H1 (cell line): Measurements from ENCODE around the gene SELENOI. TPM values are rescaled to one million over a fixed set of nuclear protein-coding genes. Genes with fewer than 3 reads are reported as not detected.

Experiments used
- CTCF ChIA-PET: fragments of 300-600 bp; sonication (Branson Sonifier 250); formaldehyde crosslinking; loops from one replicate; lab custom pipeline; 2021; ENCODE audit not compliant: partially characterized antibody; lab: Charles Lee
- POLR2A ChIA-PET: fragments of 300-600 bp; sonication (Branson Sonifier 250); formaldehyde crosslinking; loops from one replicate; lab custom pipeline; 2021; ENCODE audit warnings: inconsistent platforms; ENCODE audit not compliant: partially characterized antibody; lab: Charles Lee
- DNase-seq, 2 experiments: peaks; one replicate each; pipeline versions ENCODE4 v3.0.0 to v3.0.0-alpha.2; 2010 to 2022; ENCODE audit warnings: low spot score in 2 of 2, low read depth in 1 of 2, mixed read lengths in 1 of 2
- FAIRE-seq: peaks from 2 replicates; lab custom pipeline; 2011; peaks lifted over from hg19 to GRCh38; lab: Jason Lieb, UNC
- H2AFZ ChIP-seq: 2 replicates; pipeline ENCODE4 v1.8.1; 2012; ENCODE audit warnings: low read length, inconsistent platforms
- H2AK5ac ChIP-seq: 2 replicates; pipeline ENCODE4 v1.6.1; 2013; ENCODE audit warnings: low read depth, low read length
- H2BK120ac ChIP-seq: replicated peaks from 2 replicates; pipeline ENCODE3; 2013; ENCODE audit warnings: low read depth, low read length, inconsistent platforms
- H2BK12ac ChIP-seq: 2 replicates; pipeline ENCODE4 v1.6.1; 2013; ENCODE audit warnings: low read depth, low read length
- H2BK15ac ChIP-seq: 2 replicates; pipeline ENCODE4 v1.6.1; 2013; ENCODE audit warnings: low read length
- H2BK20ac ChIP-seq: 2 replicates; pipeline ENCODE4 v1.6.1; 2013; ENCODE audit warnings: low read length
- H2BK5ac ChIP-seq: 2 replicates; pipeline ENCODE4 v1.6.1; 2013; ENCODE audit warnings: low read depth, low read length
- H3K14ac ChIP-seq: 2 replicates; pipeline ENCODE4 v1.6.1; 2013; ENCODE audit warnings: inconsistent platforms; ENCODE audit not compliant: insufficient read length
- H3K18ac ChIP-seq: 2 replicates; pipeline ENCODE4 v1.6.1; 2013; ENCODE audit warnings: low read length; ENCODE audit errors: extremely low read depth
- H3K23ac ChIP-seq: 2 replicates; pipeline ENCODE4 v1.6.1; 2013; ENCODE audit warnings: inconsistent platforms; ENCODE audit not compliant: insufficient read length
- H3K23me2 ChIP-seq: 2 replicates; pipeline ENCODE4 v1.6.1; 2013; ENCODE audit warnings: low read depth, low read length
- H3K27ac ChIP-seq: 2 replicates; pipeline ENCODE4 v1.6.1; 2011; ENCODE audit warnings: low read depth, low read length, inconsistent platforms
- H3K27me3 ChIP-seq, 4 experiments: replicated peaks in 1 of 4; 1 replicate in 1 of 4; 2 replicates in 3 of 4; pipeline versions ENCODE4 v1.6.1 to v1.8.1; 2011 to 2013; ENCODE audit warnings: low read length in 3 of 4, mild to moderate bottlenecking in 3 of 4, inconsistent platforms in 2 of 4, mixed read lengths in 2 of 4, moderate library complexity in 1 of 4; ENCODE audit not compliant: control insufficient read depth in 3 of 4, insufficient read depth in 3 of 4; ENCODE audit errors: extremely low read depth in 1 of 4
- H3K36me3 ChIP-seq, 4 experiments: 2 replicates each; pipeline versions ENCODE4 v1.6.1 to v1.8.1; 2011 to 2013; ENCODE audit warnings: mild to moderate bottlenecking in 4 of 4, low read length in 3 of 4, moderate library complexity in 2 of 4, control low read depth in 1 of 4, inconsistent platforms in 1 of 4; ENCODE audit not compliant: insufficient read depth in 4 of 4, control insufficient read depth in 2 of 4
- H3K4ac ChIP-seq: replicated peaks from 2 replicates; pipeline ENCODE3; 2013; ENCODE audit warnings: low read length, low read depth, mixed read lengths, inconsistent platforms; ENCODE audit not compliant: insufficient read length
- H3K4me1 ChIP-seq, 4 experiments: replicated peaks in 1 of 4; 1 replicate in 1 of 4; 2 replicates in 3 of 4; pipeline versions ENCODE4 v1.6.1 to v1.8.1; 2011 to 2013; ENCODE audit warnings: low read length in 3 of 4, inconsistent platforms in 2 of 4, mixed read lengths in 1 of 4; ENCODE audit not compliant: insufficient read depth in 4 of 4, control insufficient read depth in 3 of 4
- H3K4me2 ChIP-seq, 2 experiments: 2 replicates each; pipeline versions ENCODE4 v1.6.1 to v1.8.1; 2011 to 2013; ENCODE audit warnings: low read depth in 2 of 2, low read length in 2 of 2, control low read depth in 1 of 2, inconsistent platforms in 1 of 2, mild to moderate bottlenecking in 1 of 2; ENCODE audit not compliant: insufficient read depth in 1 of 2
- H3K4me3 ChIP-seq, 4 experiments: fragments of 200-600, 300-600 bp in 1 of 4; sonication (generic), shearing (Covaris generic), sonication (Bioruptor Twin) in 1 of 4; 2 replicates each; pipeline versions ENCODE4 v1.5.1 to v1.8.1; 2011 to 2016; ENCODE audit warnings: low read length in 4 of 4, low read depth in 3 of 4, control low read depth in 2 of 4, inconsistent platforms in 2 of 4, mild to moderate bottlenecking in 2 of 4, mixed read lengths in 1 of 4, moderate library complexity in 1 of 4; ENCODE audit not compliant: insufficient read depth in 2 of 4; ENCODE audit errors: extremely low read depth in 1 of 4
- H3K56ac ChIP-seq: replicated peaks from 2 replicates; pipeline ENCODE3; 2013; ENCODE audit warnings: low read depth, mild to moderate bottlenecking, mixed read lengths, low read length, inconsistent platforms; ENCODE audit not compliant: insufficient read length
- H3K79me1 ChIP-seq: 2 replicates; pipeline ENCODE4 v1.6.1; 2013; ENCODE audit warnings: low read depth, low read length, control low read depth
- H3K79me2 ChIP-seq, 2 experiments: 2 replicates each; pipeline versions ENCODE4 v1.6.1 to v1.8.1; 2012 to 2013; ENCODE audit warnings: low read length in 2 of 2, mild to moderate bottlenecking in 2 of 2, inconsistent platforms in 1 of 2; ENCODE audit not compliant: insufficient read depth in 2 of 2, control insufficient read depth in 1 of 2
- H3K9ac ChIP-seq, 4 experiments: replicated peaks in 1 of 4; 1 replicate in 1 of 4; 2 replicates in 3 of 4; pipeline versions ENCODE4 v1.6.1 to v1.8.1; 2011 to 2013; ENCODE audit warnings: low read depth in 3 of 4, low read length in 3 of 4, control low read depth in 2 of 4, mild to moderate bottlenecking in 2 of 4, moderate library complexity in 2 of 4, inconsistent platforms in 1 of 4; ENCODE audit errors: extremely low read depth in 1 of 4
- H3K9me3 ChIP-seq, 2 experiments: 2 replicates each; pipeline versions ENCODE4 v1.6.1 to v1.8.1; 2012 to 2013; ENCODE audit warnings: mild to moderate bottlenecking in 2 of 2, moderate library complexity in 2 of 2, control low read depth in 1 of 2, inconsistent platforms in 1 of 2, low read depth in 1 of 2, low read length in 1 of 2, mixed read lengths in 1 of 2; ENCODE audit not compliant: insufficient read depth in 2 of 2
- H4K20me1 ChIP-seq, 2 experiments: replicated peaks in 1 of 2; 2 replicates each; pipeline versions ENCODE3 to v1.8.1; 2011 to 2013; ENCODE audit warnings: inconsistent platforms in 2 of 2, low read length in 2 of 2, mild to moderate bottlenecking in 1 of 2; ENCODE audit not compliant: insufficient read depth in 2 of 2, control insufficient read depth in 1 of 2
- H4K5ac ChIP-seq: 2 replicates; pipeline ENCODE4 v1.6.1; 2013; ENCODE audit warnings: low read length, low read depth, mixed read lengths, inconsistent platforms; ENCODE audit not compliant: insufficient read length
- H4K8ac ChIP-seq: 2 replicates; pipeline ENCODE4 v1.8.0; 2013; ENCODE audit warnings: mild to moderate bottlenecking, moderate library complexity, low read length, inconsistent platforms; ENCODE audit not compliant: insufficient read depth; ENCODE audit errors: extremely low read depth
- H4K91ac ChIP-seq: replicated peaks from 2 replicates; pipeline ENCODE3; 2013; ENCODE audit warnings: low read length, mixed read lengths, inconsistent platforms; ENCODE audit not compliant: insufficient read length
- ASH2L ChIP-seq: fragments of 200-600, 300-600 bp; sonication (generic); IDR thresholded peaks from one replicate; pipeline ENCODE4 v1.7.1; 2017; ENCODE audit warnings: low read length
- BRCA1 ChIP-seq: IDR thresholded peaks from 2 replicates; pipeline ENCODE4 v1.6.1; 2012; ENCODE audit warnings: low read depth, low read length, improper control_type of control experiment
- CBX5 ChIP-seq: fragments of 300-800, 300-1000 bp; sonication (generic); IDR thresholded peaks from 2 replicates; pipeline ENCODE4 v1.7.1; 2016; ENCODE audit warnings: antibody characterized with exemption, low read length, low read depth
- EZH2 ChIP-seq: fragments of 200-600 bp; sonication (generic); IDR thresholded peaks from 2 replicates; pipeline ENCODE4 v1.7.1; 2012; ENCODE audit warnings: low read depth, mild to moderate bottlenecking, moderate library complexity, low read length, inconsistent platforms; ENCODE audit not compliant: severe bottlenecking
- GABPA ChIP-seq: IDR thresholded peaks from 2 replicates; pipeline ENCODE4 v1.6.1; 2011; ENCODE audit warnings: mild to moderate bottlenecking, low read length, moderate library complexity, borderline replicate concordance; ENCODE audit not compliant: insufficient read depth
- POLR2A ChIP-seq, 2 experiments: IDR thresholded peaks; 1 replicate in 1 of 2; 2 replicates in 1 of 2; pipeline ENCODE4 v1.6.1; 2011; ENCODE audit warnings: low read depth in 2 of 2, low read length in 2 of 2, mild to moderate bottlenecking in 2 of 2; ENCODE audit errors: control extremely low read depth in 1 of 2
- RAD21 ChIP-seq, 2 experiments: IDR thresholded peaks in 1 of 2; conservative IDR thresholded peaks in 1 of 2; 2 replicates each; pipeline ENCODE4 v1.6.1; 2011; ENCODE audit warnings: low read depth in 2 of 2, low read length in 2 of 2, improper control_type of control experiment in 1 of 2, inconsistent platforms in 1 of 2, mild to moderate bottlenecking in 1 of 2, moderate library complexity in 1 of 2
- RFX5 ChIP-seq: IDR thresholded peaks from 2 replicates; pipeline ENCODE4 v1.6.1; 2011; ENCODE audit warnings: low read depth, low read length, improper control_type of control experiment, borderline replicate concordance
- SAP30 ChIP-seq: fragments of 300-600 bp; sonication (generic); IDR thresholded peaks from 2 replicates; pipeline ENCODE4 v1.7.1; 2012; ENCODE audit warnings: low read length, moderate library complexity, mild to moderate bottlenecking, inconsistent platforms; ENCODE audit not compliant: insufficient read depth, insufficient replicate concordance
- TEAD4 ChIP-seq: IDR thresholded peaks from 2 replicates; pipeline ENCODE4 v1.6.1; 2012; ENCODE audit warnings: low read depth, low read length, inconsistent platforms, mixed read lengths
- WGBS, 2 experiments: shearing (Covaris generic) in 1 of 2; methylation state at CpG; one replicate each; pipeline versions ENCODE4 v1.1.6 to v1.1.7; 2013 to 2015; ENCODE audit warnings: low lambda C conversion rate in 2 of 2, mixed read lengths in 2 of 2, inconsistent platforms in 1 of 2, low coverage in 1 of 2, missing lambda C conversion rate in 1 of 2; ENCODE audit not compliant: insufficient replicate concordance in 2 of 2, insufficient coverage in 1 of 2, insufficient read length in 1 of 2; ENCODE audit errors: extremely low coverage in 1 of 2, missing lambda C conversion rate in 1 of 2; 5-methylcytosine and 5-hydroxymethylcytosine counted together
- polyA plus RNA-seq, 7 experiments: library from polyadenylated mRNA; depleted of rRNA in 3 of 7; stranded (reverse) in 5 of 7; unstranded in 2 of 7; fragments of >200 nt in 5 of 7; fragments of 200-250 nt in 2 of 7; gene quantifications; 1 replicate in 5 of 7; 2 replicates in 1 of 7; 4 replicates in 1 of 7; pipeline versions ENCODE4 v1.2.1 to v1.2.3, GENCODE V29; 2011 to 2013; ENCODE audit warnings: missing spikeins in 2 of 7, mixed read lengths in 2 of 7
- total RNA-seq: library from RNA; stranded (reverse); fragmentation: NEBNext Ultra II Directional; extraction: Animal tissue kit (Norgen Biotek cat#: 25700); gene quantifications from 2 replicates; pipeline ENCODE4 v1.2.1, GENCODE V29; 2021
- TF ChIP-seq, protein P1 (sequence below): IDR thresholded peaks from 2 replicates; pipeline ENCODE4 v1.6.1; 2011; ENCODE audit warnings: low read depth, mild to moderate bottlenecking, low read length; ENCODE audit not compliant: insufficient read depth
- TF ChIP-seq, protein P2 (sequence below): IDR thresholded peaks from 2 replicates; pipeline ENCODE4 v1.6.1; 2011; ENCODE audit warnings: low read length, improper control_type of control experiment

The SELENOI gene
- total and polyA plus RNA-seq, 2 of the 8 experiments (the other 6 are each of a cell fraction or from before 2014, with no cell fraction given) = 15.9 to 63.8 TPM

DNA sequence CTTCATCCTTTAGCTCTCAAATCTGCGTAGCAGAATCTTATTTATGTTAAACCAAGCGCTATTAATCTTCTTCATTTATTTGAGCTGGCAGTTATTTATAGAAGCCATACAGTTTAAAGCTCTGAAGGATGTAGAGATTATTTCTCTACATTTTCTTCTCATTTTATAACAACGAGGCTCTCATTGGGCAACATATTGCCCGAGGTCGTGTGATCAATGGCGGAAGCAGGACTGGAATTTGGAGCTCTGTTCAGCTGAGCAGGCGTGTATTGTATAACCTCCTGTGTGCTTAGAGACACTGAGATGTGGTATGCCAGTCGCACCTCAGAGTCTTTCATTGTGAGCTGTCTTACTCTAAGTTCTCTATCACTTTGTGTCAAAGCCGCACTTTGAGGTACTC lies 38.2 kb downstream of the SELENOI start:
- no peak for FAIRE-seq
- no peak overlapping the region for H2AK5ac ChIP-seq
- H3K27me3 ChIP-seq = no peaks in the 10 kb centered on the region
- no peaks in the 10 kb centered on the region for H3K9me3 ChIP-seq
- peaks cover 0 to 35% (median 5%) of the 10 kb centered on the region in 4 experiments; a peak in 5 of 8 replicates for H3K36me3 ChIP-seq
- peaks cover 0 to 2% of the 10 kb centered on the region in 2 experiments for H4K20me1 ChIP-seq
- no peaks in the 10 kb centered on the region for H3K23me2 ChIP-seq
- no peak overlapping the region for H3K23ac ChIP-seq
- H3K27ac ChIP-seq = no peak overlapping the region
- H4K91ac ChIP-seq = no peak overlapping the region
- no peak overlapping the region for H2BK20ac ChIP-seq
- H4K5ac ChIP-seq = no peak overlapping the region
- H3K4me3 ChIP-seq = no peak overlapping the region
- no peaks in the 10 kb centered on the region for H3K4me1 ChIP-seq
- no peak for DNase-seq
- H3K56ac ChIP-seq = no peak overlapping the region
- no peaks in the 10 kb centered on the region for H3K79me2 ChIP-seq
- ChIA-PET POLR2A (interaction anchor here (1.9 kb wide), 1 partner anchor 15 kb away, joined by 6 read pairs; no protein-coding TSS in a partner anchor), CTCF (interaction anchor here (1.2 to 1.7 kb wide), 4 partner anchors 11 to 50 kb away, joined by 3 to 6 read pairs (median 4); no protein-coding TSS in a partner anchor)
- H3K14ac ChIP-seq = no peak overlapping the region
- no peak overlapping the region for H3K18ac ChIP-seq
- no peak overlapping the region for H2BK15ac ChIP-seq
- WGBS, 2 experiments = 92% methylated on average over 9 of the region's 9 CpGs; no CpG with 5 or more reads in 1 of the 2 experiments
- H2BK120ac ChIP-seq = no peak overlapping the region
- no peak overlapping the region for H2BK5ac ChIP-seq
- no peak overlapping the region for H2AFZ ChIP-seq
- no peak overlapping the region for H4K8ac ChIP-seq
- no peak overlapping the region for H3K4ac ChIP-seq
- no peak overlapping the region for H3K4me2 ChIP-seq
- H3K79me1 ChIP-seq = no peaks in the 10 kb centered on the region
- H2BK12ac ChIP-seq = no peak overlapping the region
- no peak overlapping the region for H3K9ac ChIP-seq
- TF ChIP-seq ASH2L (no peak), GABPA (no peak), TEAD4 (no peak), POLR2A (IDR thresholded peaks at IDR 0.05; ENCODE audit: control extremely low read depth in 1 of 2, low read depth in 2 of 2, low read length in 2 of 2) (no peak), CBX5 (no peak), RFX5 (no peak), EZH2 (no peak), SAP30 (no peak), BRCA1 (no peak), RAD21 (IDR thresholded peaks at IDR 0.05 in 1 of 2, conservative IDR thresholded peaks at IDR 0.05 in 1 of 2; ENCODE audit: low read depth in 2 of 2, low read length in 2 of 2) (no peak)
- TF ChIP-seq, protein P1, sequence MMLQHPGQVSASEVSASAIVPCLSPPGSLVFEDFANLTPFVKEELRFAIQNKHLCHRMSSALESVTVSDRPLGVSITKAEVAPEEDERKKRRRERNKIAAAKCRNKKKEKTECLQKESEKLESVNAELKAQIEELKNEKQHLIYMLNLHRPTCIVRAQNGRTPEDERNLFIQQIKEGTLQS = no peak
- TF ChIP-seq, protein P2, sequence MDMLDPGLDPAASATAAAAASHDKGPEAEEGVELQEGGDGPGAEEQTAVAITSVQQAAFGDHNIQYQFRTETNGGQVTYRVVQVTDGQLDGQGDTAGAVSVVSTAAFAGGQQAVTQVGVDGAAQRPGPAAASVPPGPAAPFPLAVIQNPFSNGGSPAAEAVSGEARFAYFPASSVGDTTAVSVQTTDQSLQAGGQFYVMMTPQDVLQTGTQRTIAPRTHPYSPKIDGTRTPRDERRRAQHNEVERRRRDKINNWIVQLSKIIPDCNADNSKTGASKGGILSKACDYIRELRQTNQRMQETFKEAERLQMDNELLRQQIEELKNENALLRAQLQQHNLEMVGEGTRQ = no peak
